ENCODE data around the gene PIK3R1.

PIK3R1 gene

DNA sequence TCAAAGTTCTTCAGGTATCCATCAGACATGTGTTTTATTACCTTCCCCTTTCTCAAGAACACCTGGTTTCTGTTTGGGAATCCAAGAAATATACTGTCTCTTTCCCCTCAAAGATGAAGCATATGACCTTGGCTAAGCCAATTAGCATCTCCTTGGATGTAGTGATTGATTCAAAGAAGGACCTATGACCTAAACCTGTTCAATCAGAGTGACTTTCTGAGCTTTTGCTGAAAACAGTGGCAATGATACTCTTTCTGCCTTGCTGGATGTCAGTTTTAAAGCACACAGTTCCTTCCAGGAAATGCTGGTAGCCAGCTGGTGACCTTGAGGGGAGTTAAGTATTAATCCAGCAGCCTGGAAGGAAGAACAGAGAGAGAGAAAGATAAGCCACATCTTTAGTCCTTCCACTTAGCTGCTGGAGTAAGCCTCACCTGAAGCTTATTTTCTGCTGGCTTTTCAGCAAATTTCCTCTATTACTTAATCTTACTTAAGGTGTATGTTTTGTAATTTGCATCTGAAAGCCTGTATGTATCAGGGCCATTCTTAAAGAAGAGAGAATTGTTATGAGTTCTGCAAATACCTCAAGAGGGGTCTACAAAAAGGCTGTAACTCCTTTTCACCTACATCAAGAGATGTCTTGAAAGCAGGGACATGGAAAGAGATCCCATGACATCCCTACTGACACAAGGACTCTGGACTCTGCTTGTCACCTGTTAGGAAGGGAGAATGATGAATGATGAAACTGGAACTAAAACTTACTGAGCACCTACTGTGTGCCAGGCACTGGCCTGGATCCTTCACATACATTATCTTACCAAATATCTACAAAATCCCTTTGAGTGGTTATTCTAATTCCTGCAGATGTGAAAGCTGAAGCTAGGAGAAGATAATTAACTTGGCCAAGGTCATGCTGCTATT lies 35.2 kb upstream of the PIK3R1 start:
- Histone ChIP-seq H3K27ac (no peak overlapping the region), H3K9me3 (no peaks in the 10 kb centered on the region), H3K4me1 (ENCODE audit: control insufficient read depth in 1 of 2, insufficient read depth in 1 of 2, low read depth in 1 of 2, low read length in 1 of 2) (no peaks in the 10 kb centered on the region), H3K4me3 (ENCODE audit: low read depth in 1 of 2, low read length in 1 of 2) (no peak overlapping the region), H3K27me3 (no peaks in the 10 kb centered on the region), H3K36me3 (no peaks in the 10 kb centered on the region)
- TF ChIP-seq, protein P1, sequence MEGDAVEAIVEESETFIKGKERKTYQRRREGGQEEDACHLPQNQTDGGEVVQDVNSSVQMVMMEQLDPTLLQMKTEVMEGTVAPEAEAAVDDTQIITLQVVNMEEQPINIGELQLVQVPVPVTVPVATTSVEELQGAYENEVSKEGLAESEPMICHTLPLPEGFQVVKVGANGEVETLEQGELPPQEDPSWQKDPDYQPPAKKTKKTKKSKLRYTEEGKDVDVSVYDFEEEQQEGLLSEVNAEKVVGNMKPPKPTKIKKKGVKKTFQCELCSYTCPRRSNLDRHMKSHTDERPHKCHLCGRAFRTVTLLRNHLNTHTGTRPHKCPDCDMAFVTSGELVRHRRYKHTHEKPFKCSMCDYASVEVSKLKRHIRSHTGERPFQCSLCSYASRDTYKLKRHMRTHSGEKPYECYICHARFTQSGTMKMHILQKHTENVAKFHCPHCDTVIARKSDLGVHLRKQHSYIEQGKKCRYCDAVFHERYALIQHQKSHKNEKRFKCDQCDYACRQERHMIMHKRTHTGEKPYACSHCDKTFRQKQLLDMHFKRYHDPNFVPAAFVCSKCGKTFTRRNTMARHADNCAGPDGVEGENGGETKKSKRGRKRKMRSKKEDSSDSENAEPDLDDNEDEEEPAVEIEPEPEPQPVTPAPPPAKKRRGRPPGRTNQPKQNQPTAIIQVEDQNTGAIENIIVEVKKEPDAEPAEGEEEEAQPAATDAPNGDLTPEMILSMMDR (IDR thresholded peaks at IDR 0.05): no peak

DNA sequence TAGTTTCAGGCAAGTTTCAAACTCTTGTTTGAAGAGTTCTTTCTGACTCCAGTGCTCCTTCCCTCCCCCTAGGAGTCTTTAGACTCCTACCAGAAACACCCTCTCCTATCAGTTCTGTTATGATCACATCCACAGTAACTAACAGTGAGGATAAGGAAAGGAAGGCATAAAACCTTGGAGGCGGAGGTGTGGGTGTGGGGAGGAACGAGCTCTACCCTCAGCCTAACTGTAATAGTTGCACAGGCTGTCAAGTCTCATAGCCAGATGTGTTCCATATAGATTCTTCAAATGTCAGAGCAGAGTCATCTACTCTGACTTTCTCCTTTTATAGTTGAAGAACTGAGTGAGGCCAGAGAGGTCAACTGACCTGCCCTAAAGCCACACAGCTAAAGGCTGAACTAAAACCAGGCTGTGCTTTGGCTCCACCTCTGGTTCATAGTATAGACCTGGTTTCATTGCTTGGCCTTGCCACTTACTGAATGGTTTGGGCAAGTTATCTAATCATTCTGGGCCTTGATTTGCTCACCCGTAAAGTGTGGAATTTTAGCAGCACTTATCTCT lies 34.4 kb upstream of the PIK3R1 start:
- H3K4me1 ChIP-seq (ENCODE audit: control insufficient read depth in 1 of 2, insufficient read depth in 1 of 2, low read depth in 1 of 2, low read length in 1 of 2): no peaks in the 10 kb centered on the region
- H3K36me3 ChIP-seq: no peaks in the 10 kb centered on the region
- no peak overlapping the region for H3K27ac ChIP-seq
- no peak overlapping the region for H3K4me3 ChIP-seq (ENCODE audit: low read depth in 1 of 2, low read length in 1 of 2)
- H3K9me3 ChIP-seq: no peaks in the 10 kb centered on the region
- H3K27me3 ChIP-seq: no peaks in the 10 kb centered on the region
- TF ChIP-seq, protein P1 (IDR thresholded peaks at IDR 0.05): no peak

DNA sequence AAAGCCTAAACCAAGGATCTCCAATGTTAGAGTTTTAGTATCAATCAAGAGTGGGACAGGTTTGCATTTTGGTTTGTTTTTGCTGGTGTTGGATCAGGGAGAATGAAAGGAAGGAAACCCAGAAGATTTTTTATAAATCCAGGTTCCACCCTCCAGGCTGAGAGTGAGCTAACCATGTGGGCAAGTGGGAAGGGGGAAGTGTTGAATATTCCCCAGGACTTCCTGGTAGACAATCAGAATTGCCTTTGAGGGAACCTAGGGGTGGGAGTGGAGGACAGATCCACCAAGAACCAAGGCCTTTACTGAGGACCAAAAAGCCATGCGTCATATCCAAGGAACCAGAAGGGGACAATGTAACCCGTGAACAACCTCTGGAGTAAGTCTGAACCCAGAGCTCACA lies 33.5 kb upstream of the PIK3R1 start:
- H3K9me3 ChIP-seq: no peaks in the 10 kb centered on the region
- no peaks in the 10 kb centered on the region for H3K4me1 ChIP-seq (ENCODE audit: control insufficient read depth in 1 of 2, insufficient read depth in 1 of 2, low read depth in 1 of 2, low read length in 1 of 2)
- TF ChIP-seq, protein P1 (IDR thresholded peaks at IDR 0.05): no peak
- H3K27ac ChIP-seq: no peak overlapping the region
- H3K27me3 ChIP-seq: peaks cover under 1% of the 10 kb centered on the region
- H3K4me3 ChIP-seq (ENCODE audit: low read depth in 1 of 2, low read length in 1 of 2): no peak overlapping the region
- no peaks in the 10 kb centered on the region for H3K36me3 ChIP-seq

DNA sequence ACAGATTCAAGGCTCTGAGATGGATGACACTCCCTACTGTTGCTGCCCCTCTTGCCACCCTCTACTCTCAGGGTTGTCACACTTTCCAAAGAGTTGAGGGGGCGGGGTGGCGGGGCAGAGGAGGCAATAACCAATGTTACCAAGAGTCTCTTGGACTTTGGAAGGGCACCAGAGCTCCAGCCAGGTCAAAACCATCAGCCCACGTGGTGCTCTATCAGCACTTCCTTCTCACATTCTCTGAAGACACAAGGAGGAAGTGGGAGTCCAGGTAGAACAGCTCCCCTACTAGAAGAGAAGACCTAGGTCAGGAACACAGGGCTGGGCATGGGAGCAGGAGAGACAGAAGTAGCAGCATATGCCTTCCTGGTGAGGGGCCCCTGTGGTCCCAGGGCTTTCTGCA lies 33.0 kb upstream of the PIK3R1 start:
- Histone ChIP-seq H3K27ac (no peak overlapping the region), H3K4me1 (ENCODE audit: control insufficient read depth in 1 of 2, insufficient read depth in 1 of 2, low read depth in 1 of 2, low read length in 1 of 2) (no peaks in the 10 kb centered on the region), H3K9me3 (no peaks in the 10 kb centered on the region), H3K27me3 (peaks cover 5% of the 10 kb centered on the region), H3K4me3 (ENCODE audit: low read depth in 1 of 2, low read length in 1 of 2) (no peak overlapping the region), H3K36me3 (no peaks in the 10 kb centered on the region)
- TF ChIP-seq, protein P1 (IDR thresholded peaks at IDR 0.05): no peak

DNA sequence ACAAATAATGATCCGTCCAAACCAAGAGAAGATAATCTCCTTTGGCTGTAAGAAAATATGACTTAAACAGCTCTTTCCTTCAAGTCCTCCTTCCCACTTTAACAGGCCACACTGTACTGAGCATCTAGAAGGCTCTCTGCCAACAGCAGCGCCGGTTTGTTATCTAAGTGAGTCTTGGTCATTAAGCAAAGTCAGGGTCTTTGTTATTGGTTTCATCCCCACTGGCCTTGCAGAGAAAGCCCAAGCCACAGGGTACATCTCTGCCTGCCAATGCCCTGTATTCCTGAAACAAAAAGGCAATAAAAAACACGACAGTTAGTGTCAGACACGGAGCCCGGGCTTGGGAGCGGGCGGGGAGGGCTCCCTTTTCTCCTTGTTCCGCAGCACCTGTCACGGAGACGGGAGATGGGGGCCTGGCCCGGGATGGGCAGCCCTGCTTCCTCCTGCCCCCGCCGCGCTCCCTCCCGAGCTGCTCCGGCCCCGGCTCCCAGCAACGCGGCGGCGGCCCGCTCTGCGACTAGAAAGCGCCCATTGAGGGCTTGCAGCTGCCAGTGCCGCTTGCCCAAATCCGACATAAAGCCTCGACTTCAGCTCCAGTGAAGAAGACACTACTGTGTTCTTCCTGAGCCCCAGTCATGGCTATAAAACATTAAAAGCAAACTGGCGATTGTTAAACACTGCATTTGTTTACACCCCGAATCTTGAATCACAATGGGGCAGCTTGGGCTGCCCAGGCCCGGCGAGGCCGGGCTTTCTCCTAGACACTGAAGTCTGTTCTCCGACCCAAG lies 28.1 kb upstream of the PIK3R1 start:
- TF ChIP-seq, protein P1 (IDR thresholded peaks at IDR 0.05): no peak
- H3K4me3 ChIP-seq (ENCODE audit: low read depth in 1 of 2, low read length in 1 of 2): no peak overlapping the region
- H3K27me3 ChIP-seq: peaks cover 7% of the 10 kb centered on the region
- H3K9me3 ChIP-seq: no peaks in the 10 kb centered on the region
- no peak overlapping the region for H3K27ac ChIP-seq
- H3K36me3 ChIP-seq: no peaks in the 10 kb centered on the region
- no peaks in the 10 kb centered on the region for H3K4me1 ChIP-seq (ENCODE audit: control insufficient read depth in 1 of 2, insufficient read depth in 1 of 2, low read depth in 1 of 2, low read length in 1 of 2)

All from neutrophil (primary cell).